Lung (tissue), 12 donors: Measurements from ENCODE around the gene CRKL. TPM values are rescaled to one million over a fixed set of nuclear protein-coding genes. Genes with fewer than 3 reads are reported as not detected.

Experiments used
- ATAC-seq: fragments of 200-7000 bp; cut with Tn5 transposase; one replicate; pipeline ENCODE4 v1.9.1; 2020; ENCODE audit warnings: moderate number of reproducible peaks; ENCODE audit not compliant: insufficient read depth, low FRiP score
- DNase-seq, 3 donors: peaks; one replicate each; pipeline ENCODE4 v3.0.0-alpha.2; 2013 to 2017
- H3K27ac ChIP-seq, 2 donors: one replicate each; pipeline ENCODE4 v1.5.1; 2013; ENCODE audit warnings: mild to moderate bottlenecking in 2 of 2, moderate library complexity in 2 of 2, control low read depth in 1 of 2, inconsistent platforms in 1 of 2, low read depth in 1 of 2, low read length in 1 of 2
- H3K27me3 ChIP-seq, 3 donors: one replicate each; pipeline ENCODE4 v1.5.1; 2013; ENCODE audit warnings: low read length in 2 of 3; ENCODE audit not compliant: control insufficient read depth in 3 of 3, insufficient read depth in 3 of 3
- H3K36me3 ChIP-seq, 4 donors: one replicate each; pipeline ENCODE4 v1.5.1; 2013; ENCODE audit warnings: low read length in 4 of 4, mild to moderate bottlenecking in 1 of 4, moderate library complexity in 1 of 4; ENCODE audit not compliant: control insufficient read depth in 4 of 4, insufficient read depth in 4 of 4
- H3K4me1 ChIP-seq, 5 donors: one replicate each; pipeline ENCODE4 v1.5.1; 2013; ENCODE audit warnings: low read length in 5 of 5, mild to moderate bottlenecking in 2 of 5, moderate library complexity in 1 of 5; ENCODE audit not compliant: control insufficient read depth in 5 of 5, insufficient read depth in 5 of 5
- H3K4me3 ChIP-seq: one replicate; pipeline ENCODE4 v1.5.1; 2013; ENCODE audit warnings: mild to moderate bottlenecking, control low read depth, moderate library complexity
- H3K9ac ChIP-seq, 2 donors: one replicate each; pipeline ENCODE4 v1.5.1; 2013; ENCODE audit warnings: low read length in 2 of 2, control low read depth in 1 of 2; ENCODE audit not compliant: insufficient read depth in 1 of 2
- H3K9me3 ChIP-seq, 4 donors: one replicate each; pipeline ENCODE4 v1.5.1; 2013; ENCODE audit warnings: low read length in 3 of 4, mild to moderate bottlenecking in 1 of 4, moderate library complexity in 1 of 4; ENCODE audit not compliant: control insufficient read depth in 4 of 4, insufficient read depth in 3 of 4
- CTCF ChIP-seq: IDR thresholded peaks from 2 replicates; pipeline ENCODE4 v1.5.1; 2012; ENCODE audit warnings: mild to moderate bottlenecking; ENCODE audit errors: control extremely low read depth, extremely low read depth
- WGBS, 2 donors: extraction: QIAGEN DNeasy Blood & Tissue Kit; methylation state at CpG; one replicate each; pipeline ENCODE4 v1.1.7; 2013; 5-methylcytosine and 5-hydroxymethylcytosine counted together
- polyA plus RNA-seq, 2 donors: library from polyadenylated mRNA; stranded (reverse); fragments of 200-250 nt; gene quantifications; one replicate each; pipeline ENCODE4 v1.2.1, GENCODE V29; 2013
- total RNA-seq, 2 donors: library from RNA; depleted of rRNA in 1 of 2; stranded (reverse); fragments of >200 nt in 1 of 2; gene quantifications; one replicate each; pipeline ENCODE4 v1.2.1, GENCODE V29; 2014 to 2021
- donor health status: control.
- donor health status: control.
- donor health status: Bipolar disorder and iron deficiency.
- donor health status: healthy.
- donor health status: DM: yes; HTN: yes; CAD: no.

Gene CRKL
- total and polyA plus RNA-seq, 4 donors, result 18.3 to 58.6 (median 39.1) TPM

- peaks cover 0 to 12% (median 5%) of the 10 kb centered on the region in 4 donors for H3K36me3 ChIP-seq
- peak overlapping the region; percentile 20 to 96 for H3K9ac ChIP-seq
- H3K27ac ChIP-seq, result peak overlapping the region; percentile 92 to 96
- peaks cover 0 to 3% (median 0%) of the 10 kb centered on the region in 3 donors for H3K27me3 ChIP-seq
- H3K4me1 ChIP-seq, result peaks cover 0 to 24% (median 10%) of the 10 kb centered on the region in 5 donors
- ATAC-seq (no peak), DNase-seq (no peak)
- TF ChIP-seq CTCF, result no peak
- 1% methylated on average over 12 of the region's 12 CpGs for WGBS, 2 donors
- peaks cover 0 to 3% (median 0%) of the 10 kb centered on the region in 4 donors for H3K9me3 ChIP-seq
- H3K4me3 ChIP-seq, result peak overlapping the region; percentile 92
Measured at GRCh38 chr22:20982563-20982882, 65.3 kb downstream of the CRKL start.

- H3K9ac ChIP-seq, result peak overlapping the region; percentile 20 to 96
- peaks cover 0 to 24% (median 10%) of the 10 kb centered on the region in 5 donors for H3K4me1 ChIP-seq
- H3K36me3 ChIP-seq, result peaks cover 0 to 17% (median 5%) of the 10 kb centered on the region in 4 donors
- H3K27me3 ChIP-seq, result peaks cover 0 to 3% (median 0%) of the 10 kb centered on the region in 3 donors
- 75 to 77% methylated on average over 5 of the region's 5 CpGs for WGBS, 2 donors
- peak overlapping the region; percentile 92 for H3K4me3 ChIP-seq
- DNase-seq, result no peak
- no peak for TF ChIP-seq CTCF
- H3K27ac ChIP-seq, result no peak overlapping the region
- no peak for ATAC-seq
- peaks cover 0 to 2% (median 0%) of the 10 kb centered on the region in 4 donors for H3K9me3 ChIP-seq
Measured at GRCh38 chr22:20983081-20983771, 66.0 kb downstream of the CRKL start.

- no peak overlapping the region for H3K27ac ChIP-seq
- H3K27me3 ChIP-seq, result no peaks in the 10 kb centered on the region
- H3K4me1 ChIP-seq, result peaks cover 0 to 17% (median 10%) of the 10 kb centered on the region in 5 donors
- peaks cover 0 to 26% (median 5%) of the 10 kb centered on the region in 4 donors for H3K36me3 ChIP-seq
- no peak overlapping the region for H3K9ac ChIP-seq
- H3K4me3 ChIP-seq, result no peak overlapping the region
- DNase-seq (no peak), ATAC-seq (no peak)
- TF ChIP-seq CTCF, result no peak
- WGBS, 2 donors, result 96 to 97% methylated on average over 7 of the region's 7 CpGs
- H3K9me3 ChIP-seq, result no peaks in the 10 kb centered on the region
Measured at GRCh38 chr22:20985720-20986119, 68.5 kb downstream of the CRKL start.
